NCI-H345 treated with DMSO at 0.1 percent for 48 hours (cell line): ENCODE data around the gene FAM181A.

Source experiments
- DNase-seq: peaks from one replicate; lab custom pipeline; 2025; ENCODE audit not compliant: unreplicated experiment; lab: John Stamatoyannopoulos, UW

FAM181A gene

GRCh38 chr14:93947282-93947681 is 20.1 kb downstream of the FAM181A start:
- DNase-seq, result no peak

- no peak for DNase-seq
These were observed 22.4 kb downstream of the FAM181A start for GRCh38 chr14:93949511-93950075.

DNA sequence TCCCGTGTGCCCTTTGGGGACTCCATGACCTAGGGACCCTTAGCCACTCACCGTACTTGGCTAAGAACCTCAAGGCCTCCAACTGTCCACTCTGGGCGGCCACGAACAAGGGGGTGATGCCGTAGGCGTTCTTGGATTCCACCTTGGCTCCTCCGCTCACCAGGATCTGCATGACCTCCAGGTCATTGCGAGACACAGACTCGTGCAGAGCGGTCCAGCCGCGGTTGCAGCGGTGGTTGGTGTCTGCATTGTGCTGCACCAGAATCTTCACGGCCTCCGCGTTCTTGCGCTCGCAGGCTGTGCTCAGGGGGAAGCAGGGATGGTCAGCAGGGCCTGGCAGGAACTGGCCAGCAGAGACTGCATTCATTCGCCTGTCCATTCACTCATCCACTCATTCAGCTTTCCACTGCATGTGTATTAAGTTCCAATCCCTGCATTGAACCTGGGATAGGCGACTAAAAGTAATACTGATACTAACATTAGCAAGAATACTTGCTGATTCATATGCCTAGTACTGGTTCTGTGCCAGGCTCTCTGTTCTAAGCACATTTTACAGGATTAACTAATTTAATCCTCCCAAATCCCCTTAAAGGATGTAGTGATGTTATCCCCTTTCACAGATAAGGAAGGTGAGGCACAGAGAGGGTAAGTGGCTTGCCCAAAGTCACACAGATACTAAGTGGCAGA is 23.9 kb downstream of the FAM181A start:
- DNase-seq, result no peak

- DNase-seq, result no peak
These were observed 24.7 kb downstream of the FAM181A start for GRCh38 chr14:93951635-93952540.

DNA sequence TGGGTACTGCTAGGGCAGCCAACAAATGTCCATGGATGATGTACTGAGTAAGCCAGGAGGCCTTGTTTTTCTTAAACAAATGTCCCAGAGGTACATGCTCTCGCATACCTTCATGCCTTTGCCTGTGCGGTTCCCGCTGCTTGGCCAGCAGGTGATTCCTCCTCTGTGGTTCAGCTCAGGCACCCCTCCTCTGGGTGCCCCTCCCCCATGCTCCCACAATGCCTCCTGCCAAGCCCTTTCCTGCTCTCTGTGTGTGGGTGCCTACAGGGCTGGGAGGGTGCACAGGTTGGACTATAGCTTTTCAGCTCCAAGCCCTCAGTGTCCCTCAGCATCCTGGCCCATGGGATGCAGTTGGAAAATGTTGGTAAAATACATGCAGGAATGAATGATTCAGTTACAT is 25.7 kb downstream of the FAM181A start:
- no peak for DNase-seq

DNA sequence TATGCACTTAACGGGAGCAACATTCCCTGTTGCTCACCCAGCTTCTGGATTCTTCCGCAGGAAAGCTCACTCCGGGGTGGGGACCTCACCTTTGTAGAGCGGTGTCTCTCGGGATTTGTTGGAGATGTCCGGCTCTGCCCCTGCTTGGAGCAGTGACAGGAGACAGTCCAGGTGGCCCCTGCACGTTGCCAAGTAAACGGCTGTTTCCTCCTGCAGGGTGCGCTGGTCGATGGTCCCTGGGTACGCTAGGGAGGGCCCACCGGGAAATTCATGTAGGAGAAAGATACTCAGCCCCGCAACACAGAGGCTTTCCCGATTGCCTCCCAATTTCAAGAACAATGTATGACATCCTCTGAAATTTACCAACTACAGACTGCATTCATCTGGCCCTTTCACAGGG is 26.1 kb downstream of the FAM181A start:
- no peak for DNase-seq

GRCh38 chr14:93953739-93954515 is 26.8 kb downstream of the FAM181A start:
- DNase-seq, result no peak

DNA sequence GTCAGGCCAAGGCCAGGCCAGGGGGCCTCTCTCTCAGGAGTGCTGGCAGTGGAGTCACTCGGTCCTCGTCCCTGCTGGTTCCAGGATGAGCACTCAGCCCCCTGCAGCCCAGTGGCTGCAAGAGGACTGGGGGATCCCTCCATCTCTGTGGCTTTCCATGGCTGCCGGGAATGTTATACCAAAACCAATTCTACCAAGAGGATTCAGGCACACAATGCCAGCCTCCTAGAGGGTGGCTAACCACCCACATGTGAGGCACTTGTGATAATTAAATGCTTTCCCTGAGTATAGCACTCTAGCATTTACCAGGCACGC is 27.3 kb downstream of the FAM181A start:
- no peak for DNase-seq

DNA sequence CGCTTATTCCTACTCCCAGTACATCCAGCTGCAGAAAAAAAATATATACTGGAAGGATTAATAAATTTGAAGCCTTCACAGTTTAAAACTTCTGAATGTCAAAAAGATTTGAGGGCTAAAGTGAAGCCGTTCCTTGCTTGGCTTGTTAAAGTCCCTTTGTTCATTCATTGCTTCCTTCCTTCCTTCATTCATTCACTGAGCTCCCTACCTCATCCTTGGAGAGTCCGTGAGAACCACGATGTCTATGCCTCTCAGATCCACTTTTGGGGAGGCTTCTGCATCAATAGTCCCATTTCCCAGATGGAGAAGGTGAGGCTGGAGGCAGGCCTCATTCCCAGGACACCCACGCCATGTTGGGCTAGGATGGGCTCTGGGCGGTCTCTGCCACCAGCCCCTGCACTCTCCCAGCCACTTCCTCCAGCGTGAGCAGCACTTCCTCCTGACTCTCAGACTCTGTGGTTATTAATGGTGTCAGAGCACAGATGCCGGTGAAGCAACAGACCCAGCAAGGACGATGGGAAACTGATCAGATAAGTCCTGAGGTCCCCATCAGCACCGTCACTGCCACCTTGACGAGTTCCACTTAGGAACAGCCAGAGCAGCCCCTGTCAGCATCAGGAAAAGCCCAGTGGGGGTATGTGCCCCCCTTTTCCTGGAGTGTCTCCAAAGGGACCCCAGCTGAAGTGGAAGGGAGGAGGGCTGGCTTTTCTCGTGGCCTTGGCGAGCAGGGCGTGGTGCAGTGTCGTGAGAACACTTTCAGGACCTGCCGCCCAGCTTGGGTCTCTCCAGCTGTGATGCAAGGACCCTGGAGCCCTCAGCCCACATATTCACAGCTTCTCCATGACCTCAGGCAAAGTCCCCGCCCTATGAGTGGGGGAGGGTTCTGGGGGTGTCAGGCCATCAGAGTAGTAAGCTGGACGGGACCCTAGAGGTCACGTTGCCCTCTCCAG is 28.0 kb downstream of the FAM181A start:
- no peak for DNase-seq

- DNase-seq, result peak; percentile 45
These were observed 28.8 kb downstream of the FAM181A start for GRCh38 chr14:93955850-93956481.

GRCh38 chr14:93956514-93957332 is 29.6 kb downstream of the FAM181A start:
- no peak for DNase-seq

- DNase-seq, result no peak
These were observed 30.2 kb downstream of the FAM181A start for GRCh38 chr14:93957333-93957710.

- no peak for DNase-seq
These were observed 30.8 kb downstream of the FAM181A start for GRCh38 chr14:93957751-93958566.

- DNase-seq, result no peak
These were observed 31.6 kb downstream of the FAM181A start for GRCh38 chr14:93958567-93959238.

DNA sequence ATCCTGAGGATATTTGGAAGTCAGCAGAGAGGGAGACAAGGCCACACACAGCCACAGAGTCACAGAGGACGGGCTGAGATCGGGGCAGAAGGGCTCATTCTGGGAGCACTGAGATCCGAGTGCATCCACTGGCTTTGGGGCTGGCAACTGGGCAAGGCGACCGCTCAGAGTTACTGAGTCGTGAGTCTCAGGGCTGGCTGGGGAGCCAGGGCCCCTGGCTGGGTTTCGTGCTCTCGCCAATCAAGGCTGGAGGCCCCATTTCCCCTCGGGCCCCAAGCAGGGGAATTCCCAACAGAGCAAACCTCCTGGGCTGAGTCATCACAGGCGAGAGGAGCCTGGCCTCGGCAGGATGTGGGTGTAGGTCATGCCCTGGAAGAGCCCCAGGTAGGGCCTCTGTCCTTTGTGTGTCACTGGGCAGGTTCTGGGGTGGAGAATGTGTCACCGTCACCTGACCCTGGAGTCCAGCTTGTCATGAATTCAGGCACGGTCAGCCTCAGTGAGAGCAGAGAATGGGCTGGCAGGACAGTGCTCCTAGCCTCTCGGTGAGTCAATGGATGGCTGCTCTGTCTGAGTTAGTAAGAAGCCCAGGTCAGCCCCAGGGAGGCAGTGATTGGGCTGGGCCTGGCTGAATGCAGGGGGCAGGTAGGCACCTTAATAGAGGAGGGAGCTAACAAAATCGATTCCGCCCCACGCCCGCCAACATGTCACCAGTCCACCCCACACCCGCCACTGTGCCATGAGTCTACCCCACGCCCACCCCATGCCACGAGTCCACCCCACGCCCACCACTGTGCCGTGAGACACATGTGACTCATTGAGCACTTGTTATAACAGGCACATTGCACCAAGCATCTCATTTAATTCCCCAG is 32.3 kb downstream of the FAM181A start:
- DNase-seq, result no peak

DNA sequence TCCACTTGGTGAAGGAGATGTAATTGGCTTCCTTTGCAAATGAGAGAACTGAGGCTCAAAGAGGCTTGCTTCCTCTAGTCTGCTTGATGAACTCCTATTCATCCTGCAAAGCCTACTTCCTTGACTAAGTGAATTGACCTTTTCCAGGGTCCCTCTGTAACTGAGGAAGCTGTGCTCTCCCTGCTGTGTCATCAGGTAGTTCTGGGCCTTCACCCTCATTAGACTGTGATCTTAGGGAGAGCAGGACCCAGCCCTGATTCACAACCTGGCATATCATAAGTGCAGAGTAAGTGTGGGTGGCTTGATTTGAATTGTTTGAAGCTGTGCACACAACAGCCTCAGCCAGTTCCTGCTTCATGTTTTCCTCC is 32.9 kb downstream of the FAM181A start:
- DNase-seq, result no peak
